Central memory CD4-positive, alpha-beta T cell (primary cell): ENCODE data around the gene CTXN3.

Experiments
- DNase-seq: peaks from one replicate; pipeline ENCODE4 v3.0.0; 2022

CTXN3 gene

DNA sequence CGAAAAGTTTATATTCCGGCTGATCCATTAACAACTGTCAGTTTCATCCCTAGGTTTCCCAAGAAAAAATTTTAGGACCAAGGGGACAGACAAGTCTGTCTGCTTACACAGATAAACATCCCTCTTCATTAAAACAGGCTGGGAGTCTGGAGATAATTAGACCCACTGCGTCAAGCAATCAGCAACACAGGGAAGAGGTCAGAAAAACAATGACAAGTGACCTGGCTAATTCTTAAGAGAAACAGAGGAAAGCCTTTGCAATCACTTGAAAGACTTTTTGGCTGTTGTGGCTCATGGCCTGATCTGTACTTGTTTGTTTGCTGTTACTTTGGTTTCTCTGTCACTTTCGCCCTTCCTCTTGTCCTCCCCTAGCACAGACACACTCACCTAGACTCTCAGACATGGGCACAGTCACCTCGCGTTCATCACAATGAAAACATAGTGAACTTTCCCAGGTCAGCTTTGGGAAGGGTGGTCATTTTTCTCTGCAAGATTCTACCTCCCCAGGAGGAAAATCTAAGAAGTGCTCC lies 51.4 kb downstream of the CTXN3 start:
- no peak for DNase-seq

DNA sequence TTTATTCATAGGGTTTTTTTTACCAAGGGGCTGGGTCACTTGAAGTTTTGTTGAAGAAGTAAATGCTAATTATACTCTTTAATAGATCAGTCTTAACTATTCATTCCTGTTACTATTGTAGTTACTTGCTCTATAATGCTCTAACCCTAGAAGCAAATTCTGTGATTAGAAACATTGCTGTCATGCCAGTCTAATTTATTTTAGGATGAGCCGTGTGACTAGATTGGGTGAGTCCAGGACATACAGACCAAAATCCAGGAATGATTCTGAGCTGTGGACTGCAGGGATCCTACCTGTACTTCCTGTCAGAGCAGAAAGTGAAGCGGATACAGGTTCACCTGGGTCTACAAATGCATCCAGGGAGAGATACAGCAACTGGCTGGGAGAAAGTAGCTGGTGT lies 53.6 kb downstream of the CTXN3 start:
- DNase-seq, result no peak

DNA sequence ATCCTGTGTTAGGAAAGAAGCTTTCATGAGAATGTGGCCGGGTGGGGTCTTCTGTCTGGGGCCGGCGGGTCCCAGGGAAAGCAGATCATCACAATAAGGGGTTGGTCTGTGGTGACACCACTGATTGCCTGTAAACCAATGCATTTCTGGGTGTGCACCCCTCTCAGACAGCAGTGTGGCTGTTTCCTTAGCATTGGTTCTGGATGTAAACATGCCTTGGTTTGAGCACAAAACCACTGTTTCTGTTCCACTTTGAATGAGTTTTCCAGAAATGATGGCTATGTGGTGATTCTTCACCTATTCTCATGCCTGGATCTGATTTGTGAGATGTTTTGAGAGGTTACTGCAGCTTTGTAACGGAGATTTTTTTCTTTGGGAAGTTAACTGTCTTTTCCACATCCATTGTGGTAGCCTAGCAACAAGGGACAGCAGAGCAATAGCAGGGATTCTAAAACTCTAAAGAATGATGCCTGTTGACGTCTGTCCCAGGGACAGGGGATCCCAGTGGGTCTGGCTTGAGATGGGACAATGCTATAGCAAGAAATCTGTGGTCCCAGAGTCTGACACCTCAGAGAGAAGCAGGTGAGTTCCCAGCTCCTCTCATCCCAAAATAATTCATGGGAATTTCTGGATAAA lies 54.2 kb downstream of the CTXN3 start, which contains the start of gene CCDC192:
Gene CCDC192 (plus strand): TSS at position 466 of the 636 bp plus-strand sequence. CDS start 55 bp downstream, at position 521.
- no peak for DNase-seq

DNA sequence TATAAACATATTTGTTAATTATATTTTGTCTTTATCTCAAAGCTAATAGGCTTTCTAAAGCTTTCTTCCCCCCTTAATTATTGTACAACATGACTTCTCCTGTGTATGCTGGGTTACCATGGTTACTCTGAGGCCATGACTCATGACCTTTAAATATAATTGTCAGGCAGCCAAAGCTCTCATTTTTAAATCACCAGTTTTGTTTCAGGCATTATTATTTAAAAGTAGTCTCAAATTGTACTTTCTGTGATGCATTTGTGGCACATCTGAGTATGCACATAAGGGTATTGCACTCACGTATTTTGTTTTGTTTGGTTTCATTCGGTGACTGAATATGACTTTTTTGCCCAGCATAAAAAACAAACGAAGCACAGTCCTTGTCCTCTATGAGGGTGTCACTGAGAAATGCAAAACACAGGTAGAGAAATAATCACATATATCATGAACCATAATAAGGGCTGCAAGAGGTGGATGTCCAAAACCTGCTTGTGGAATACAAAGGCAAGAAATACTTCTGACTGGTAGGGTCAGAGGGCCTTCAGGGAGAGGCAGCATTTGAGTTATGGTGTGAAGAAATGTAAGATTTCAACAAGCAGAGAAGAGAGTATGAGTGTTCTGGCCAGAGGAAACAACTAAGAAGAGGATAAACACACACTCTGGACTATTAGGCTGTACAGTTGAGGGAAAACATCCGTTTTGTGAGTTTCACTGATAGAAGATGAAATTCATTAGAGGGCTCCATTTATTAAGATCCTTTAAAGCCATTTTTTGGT lies 56.4 kb downstream of the CTXN3 start:
- no peak for DNase-seq

DNA sequence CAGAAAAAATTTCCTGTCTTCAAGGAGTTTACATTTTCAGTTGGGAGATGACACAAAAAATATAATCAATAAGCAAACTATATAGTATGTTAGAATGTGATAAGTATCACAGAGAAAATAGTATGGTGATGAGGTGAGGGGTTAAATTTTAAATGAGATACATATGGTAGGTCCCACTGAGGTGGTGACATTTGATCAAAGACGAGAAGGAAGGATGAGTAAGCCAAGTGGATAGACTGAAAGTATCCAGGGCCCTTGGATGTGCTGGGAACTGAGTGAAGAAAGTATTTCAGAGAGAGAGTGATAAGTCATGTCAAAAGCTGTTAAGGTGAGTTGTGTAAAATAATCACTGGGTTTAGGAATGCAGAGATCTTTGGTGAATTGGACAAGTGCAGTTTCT lies 57.8 kb downstream of the CTXN3 start:
- DNase-seq, result no peak

DNA sequence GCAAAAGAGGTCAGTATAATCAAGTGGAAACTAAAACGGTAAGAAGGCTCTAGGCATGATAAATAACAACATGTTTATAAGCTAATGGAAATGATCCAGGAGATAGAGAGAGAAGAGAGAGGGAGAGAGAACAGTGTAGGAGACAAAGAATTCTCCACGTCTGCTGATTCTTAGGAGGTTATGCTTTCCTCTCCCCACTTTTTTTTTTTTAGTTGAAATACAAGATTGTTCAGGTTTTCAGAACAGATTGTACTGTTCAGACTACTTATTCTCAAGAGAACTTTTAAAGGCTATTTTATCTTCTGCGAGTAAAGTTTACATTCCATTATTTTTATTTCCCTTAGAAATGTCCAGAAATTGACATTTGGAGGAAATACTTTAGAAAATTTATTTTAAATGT lies 58.3 kb downstream of the CTXN3 start:
- DNase-seq, result no peak
